GM21423 (cell line): ENCODE data around the gene GYG1.

Experiments used
- ATAC-seq: cut with Tn5 transposase; IDR thresholded peaks from one replicate; pipeline ENCODE4 v1.9.1; 2021; ENCODE audit warnings: mild to moderate bottlenecking, moderate library complexity; ENCODE audit not compliant: unreplicated experiment

GYG1 gene

DNA sequence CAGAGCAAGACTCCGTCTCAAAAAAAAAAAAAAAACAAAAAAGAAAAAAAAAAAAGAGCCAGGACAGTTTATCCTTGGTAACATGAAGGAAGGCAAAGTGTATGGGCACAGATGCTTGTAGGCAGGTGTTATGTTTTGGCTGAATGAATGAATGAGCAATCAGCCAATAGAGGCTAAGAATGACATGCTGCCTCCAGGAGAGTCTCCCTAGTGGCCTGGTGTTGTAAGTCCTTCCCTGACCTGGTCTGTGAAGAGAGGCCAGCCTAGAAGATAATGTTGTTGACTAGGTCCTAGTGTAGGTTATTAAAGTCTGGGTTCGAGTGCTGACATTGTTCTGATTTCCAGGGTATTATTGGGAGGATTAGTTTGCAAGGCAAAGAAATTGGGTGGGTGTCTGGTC lies 24.9 kb downstream of the GYG1 start:
- no peak for ATAC-seq

GRCh38 chr3:149016669-149017541 lies 25.6 kb downstream of the GYG1 start:
- ATAC-seq: no peak

GRCh38 chr3:149018247-149018646 lies 26.9 kb downstream of the GYG1 start:
- ATAC-seq: no peak

GRCh38 chr3:149019580-149019979 lies 28.2 kb downstream of the GYG1 start:
- ATAC-seq: no peak

DNA sequence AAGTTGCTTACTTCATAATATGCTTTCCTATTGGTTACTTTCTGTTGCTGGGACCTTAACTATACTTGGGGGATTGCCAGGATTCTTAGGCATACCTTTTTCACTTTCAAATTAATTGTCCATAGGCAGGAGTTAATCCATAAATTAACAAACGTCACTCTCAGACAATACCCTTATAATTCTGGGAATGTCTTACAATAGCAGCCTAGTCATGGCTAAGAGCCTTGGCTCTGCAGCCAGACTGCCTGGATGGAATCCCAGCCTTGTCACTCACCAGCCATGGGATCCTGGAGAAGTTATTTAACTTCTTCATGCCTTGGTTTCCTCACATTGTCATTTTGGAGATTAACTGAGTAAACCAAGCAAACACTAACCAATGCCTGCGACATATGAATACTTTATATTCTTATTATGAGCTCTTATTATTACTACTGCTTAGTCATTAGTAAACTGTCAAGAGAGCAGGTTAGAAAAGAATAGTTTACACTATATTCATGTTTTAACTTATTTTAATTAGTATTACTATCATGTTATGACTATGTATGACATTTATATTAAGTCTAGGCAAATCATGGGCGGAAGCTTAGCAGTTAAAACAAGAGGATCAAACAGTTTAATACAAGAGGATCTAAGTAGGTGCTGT lies 29.0 kb downstream of the GYG1 start:
- no peak for ATAC-seq

DNA sequence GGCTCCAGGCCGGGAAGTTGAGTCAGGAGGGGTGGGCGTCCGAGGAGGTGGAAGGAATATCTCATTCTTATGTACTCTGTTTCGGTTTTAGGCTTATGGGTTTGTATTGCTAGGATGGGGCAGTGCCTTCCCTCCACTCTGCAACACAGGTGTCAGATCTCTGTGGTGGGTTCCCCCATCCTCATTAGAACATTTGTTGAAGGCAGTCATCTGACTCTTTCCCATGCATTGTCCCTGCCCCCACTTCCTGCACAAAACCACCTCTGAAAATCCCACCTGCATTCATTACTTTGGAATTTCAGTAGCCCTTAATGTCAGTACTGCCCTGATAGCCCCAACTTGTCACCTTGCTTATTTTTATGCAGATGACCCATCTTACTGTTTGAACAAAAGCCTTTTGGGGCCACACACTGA lies 29.5 kb downstream of the GYG1 start:
- no peak for ATAC-seq

GRCh38 chr3:149021830-149022229 lies 30.5 kb downstream of the GYG1 start:
- ATAC-seq: no peak

DNA sequence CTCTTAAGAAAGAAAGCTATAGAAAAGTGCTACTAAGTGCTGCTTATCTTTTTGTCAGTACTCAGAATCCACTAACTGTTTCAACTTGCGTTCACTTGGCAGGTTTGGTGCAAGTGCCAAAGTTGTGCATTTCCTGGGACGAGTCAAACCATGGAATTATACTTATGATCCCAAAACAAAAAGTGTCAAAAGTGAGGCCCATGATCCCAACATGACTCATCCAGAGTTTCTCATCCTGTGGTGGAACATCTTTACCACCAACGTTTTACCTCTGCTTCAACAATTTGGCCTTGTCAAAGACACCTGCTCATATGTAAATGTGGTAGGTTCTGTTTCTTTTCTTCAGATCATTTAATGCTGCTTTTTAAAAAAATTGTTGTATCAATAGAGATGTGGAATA lies 32.6 kb downstream of the GYG1 start:
- no peak for ATAC-seq

GRCh38 chr3:149026718-149027117 lies 35.4 kb downstream of the GYG1 start:
- ATAC-seq: no peak

- no peak for ATAC-seq
Measured at GRCh38 chr3:149031096-149031495, 39.8 kb downstream of the GYG1 start.

- no peak for ATAC-seq
Measured at GRCh38 chr3:149037684-149038083, 46.3 kb downstream of the GYG1 start.

- no peak for ATAC-seq
Measured at GRCh38 chr3:149038322-149038721, 47.0 kb downstream of the GYG1 start.

DNA sequence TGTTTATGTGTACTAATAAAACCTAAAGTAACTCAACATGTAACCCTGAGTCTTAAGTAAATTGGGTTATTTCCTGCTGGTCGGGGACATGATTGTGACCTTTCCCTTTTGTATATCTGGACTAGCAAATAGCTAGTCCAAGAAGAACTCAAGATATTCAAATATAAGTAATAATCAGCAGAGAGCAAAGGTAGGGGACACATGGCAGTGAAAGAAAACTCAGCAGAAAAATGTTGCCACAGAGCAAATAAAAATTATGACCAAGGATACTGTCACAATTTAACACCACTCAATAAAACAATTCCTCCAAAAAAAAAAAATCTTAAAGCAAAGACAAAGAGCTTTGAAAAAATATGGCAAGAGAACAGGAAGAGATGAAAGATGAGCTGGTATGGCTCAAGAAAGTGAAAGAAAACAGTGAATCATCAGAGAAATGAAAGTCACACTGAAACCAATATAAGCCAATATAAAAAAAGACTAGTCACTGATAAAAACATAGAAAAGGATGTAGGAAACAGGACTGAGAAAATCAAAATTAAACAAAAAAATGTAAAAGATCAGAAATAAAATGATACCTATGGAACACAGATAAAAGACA lies 51.5 kb downstream of the GYG1 start:
- ATAC-seq: peak; percentile 88

DNA sequence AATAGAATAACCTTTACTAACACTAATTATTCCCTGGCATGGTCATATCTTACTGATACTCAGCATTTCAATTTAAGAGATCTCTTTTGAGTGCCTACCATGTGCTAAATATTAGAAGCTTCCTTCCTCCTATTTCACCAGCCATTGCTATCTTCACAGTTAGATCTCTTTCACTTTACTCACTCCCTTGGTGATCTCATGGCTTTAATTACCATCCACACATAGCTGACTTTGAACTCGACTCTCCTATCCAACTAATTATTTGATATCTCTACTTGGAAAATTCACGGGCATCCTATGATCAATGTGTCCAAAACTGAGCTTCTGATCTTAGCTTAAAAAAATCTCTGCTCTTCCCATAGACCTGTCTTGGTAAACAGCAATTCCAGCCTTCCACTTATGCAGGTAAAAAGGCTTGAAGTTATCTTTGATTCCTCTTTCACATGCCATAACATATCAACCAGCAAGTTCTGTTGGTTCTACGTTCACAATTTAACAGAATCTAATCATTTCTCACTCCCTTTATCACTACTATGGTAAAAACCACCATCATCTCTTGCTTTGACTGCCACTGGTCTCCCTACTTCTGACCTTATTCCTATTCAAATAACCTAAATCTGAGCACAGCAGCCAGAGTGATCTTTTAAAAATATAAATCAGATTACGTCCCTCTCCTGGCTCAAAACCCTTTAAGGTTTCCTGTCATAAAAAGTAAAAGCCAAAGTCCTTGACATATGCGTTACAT lies 53.2 kb downstream of the GYG1 start:
- no peak for ATAC-seq

- no peak for ATAC-seq
Measured at GRCh38 chr3:149055575-149055974, 64.2 kb downstream of the GYG1 start.

- ATAC-seq: no peak
Measured at GRCh38 chr3:149058198-149058597, 66.9 kb downstream of the GYG1 start.

DNA sequence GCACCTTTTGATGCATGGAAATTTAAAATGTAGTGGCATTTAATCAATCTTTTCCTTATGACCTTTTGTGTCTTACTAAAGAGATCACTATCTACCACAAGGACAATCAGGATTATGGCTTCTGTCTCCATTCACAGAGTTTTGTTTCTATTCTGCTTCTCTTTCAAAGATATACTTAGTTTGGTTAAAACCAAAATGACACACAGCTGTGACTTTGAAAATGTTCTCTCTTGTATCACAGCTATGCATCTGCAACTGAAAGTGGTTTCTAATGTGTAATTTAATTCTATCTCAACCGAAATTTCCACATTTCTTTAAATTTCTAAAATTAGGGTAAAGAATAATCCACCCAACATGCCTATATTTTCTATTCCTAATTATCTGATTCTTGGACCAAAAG lies 67.3 kb downstream of the GYG1 start:
- peak; percentile 79 for ATAC-seq

GRCh38 chr3:149061776-149062175 lies 70.4 kb downstream of the GYG1 start:
- no peak for ATAC-seq

DNA sequence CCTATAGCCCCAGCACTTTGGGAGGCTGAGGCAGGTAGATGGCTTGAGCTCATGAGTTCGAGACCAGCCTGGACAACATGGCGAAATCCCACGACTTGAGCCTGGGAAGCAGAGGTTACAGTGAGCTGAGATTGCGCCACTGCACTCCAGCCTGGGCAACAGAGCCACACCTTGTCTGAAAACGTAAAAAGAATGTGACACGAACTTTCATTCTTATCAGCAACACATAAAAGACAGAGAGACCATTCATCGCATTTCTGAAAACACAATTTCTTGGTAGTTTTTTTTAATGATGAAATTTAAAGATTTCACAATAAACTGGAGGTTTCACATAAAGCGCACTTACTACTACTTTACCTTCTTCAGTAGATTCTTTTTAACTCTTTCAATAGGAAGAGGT lies 76.5 kb downstream of the GYG1 start:
- no peak for ATAC-seq
